Measurements from ENCODE around the gene TNFAIP8.
"Not testable (repeated sequence)": the region's sequence is repeated elsewhere in the genome, so short reads cannot be mapped to it uniquely, and the experiment has no call there.

TNFAIP8 gene

DNA sequence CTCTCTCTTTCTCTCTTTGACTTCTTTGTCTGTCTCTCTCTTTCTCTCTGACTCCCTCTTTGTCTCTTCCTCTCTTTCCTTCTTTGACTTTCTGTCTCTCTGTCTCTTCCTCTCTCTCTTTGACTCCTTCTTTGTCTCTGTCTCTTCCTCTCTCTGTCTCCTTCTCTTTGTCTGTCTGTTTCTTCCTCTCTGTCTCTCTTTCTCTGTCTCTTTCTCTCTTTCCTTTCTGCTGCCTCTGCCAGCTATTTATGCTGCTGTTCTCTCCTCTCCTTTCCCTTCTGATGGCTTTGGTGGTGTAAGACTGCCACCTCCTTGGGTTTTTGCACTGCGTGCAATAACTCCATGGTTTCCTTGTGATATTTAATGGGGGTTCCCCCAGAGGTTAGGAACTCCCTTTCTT, 72.3 kb downstream of the TNFAIP8 start:
- not testable (repeated sequence) for DNase-seq

- DNase-seq, result not testable (repeated sequence)
Measured at GRCh38 chr5:119428574-119428973, 72.8 kb downstream of the TNFAIP8 start.

- not testable (repeated sequence) for DNase-seq
Measured at GRCh38 chr5:119432674-119433237, 76.9 kb downstream of the TNFAIP8 start.

DNA sequence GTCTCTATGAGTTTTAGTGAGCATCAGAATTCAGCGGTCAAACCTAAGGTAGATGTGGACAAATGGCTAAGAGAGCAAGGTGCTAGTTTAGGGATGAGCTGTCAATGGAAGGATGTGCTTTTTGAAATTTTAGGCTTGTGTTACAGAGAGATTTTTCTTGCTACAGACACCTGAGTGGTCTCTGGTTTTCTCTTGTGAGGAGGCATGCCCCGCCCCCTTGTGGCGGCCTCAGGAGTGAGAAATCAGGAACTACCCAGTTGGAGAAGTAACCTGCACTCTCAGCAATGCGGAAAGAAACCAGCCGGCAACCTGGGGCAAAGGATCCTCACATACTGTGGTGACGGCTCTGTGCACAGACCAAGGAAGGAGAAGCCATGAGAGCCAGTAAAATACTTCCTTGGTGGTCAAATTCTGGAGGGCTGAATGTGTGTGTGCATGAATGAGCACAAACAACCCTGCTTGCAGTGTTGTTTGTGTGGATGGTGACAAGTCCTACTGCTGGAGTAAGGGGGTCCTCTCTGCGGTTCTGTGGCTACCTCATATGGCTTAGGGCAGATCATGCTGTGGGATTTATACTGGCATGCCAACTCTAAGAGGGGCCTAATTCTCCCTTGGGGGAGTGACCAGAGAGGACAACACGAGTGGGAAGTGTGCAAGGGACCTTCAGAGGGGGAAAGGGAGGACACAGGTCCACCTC, 79.8 kb downstream of the TNFAIP8 start:
- peak; percentile 75 for DNase-seq

DNA sequence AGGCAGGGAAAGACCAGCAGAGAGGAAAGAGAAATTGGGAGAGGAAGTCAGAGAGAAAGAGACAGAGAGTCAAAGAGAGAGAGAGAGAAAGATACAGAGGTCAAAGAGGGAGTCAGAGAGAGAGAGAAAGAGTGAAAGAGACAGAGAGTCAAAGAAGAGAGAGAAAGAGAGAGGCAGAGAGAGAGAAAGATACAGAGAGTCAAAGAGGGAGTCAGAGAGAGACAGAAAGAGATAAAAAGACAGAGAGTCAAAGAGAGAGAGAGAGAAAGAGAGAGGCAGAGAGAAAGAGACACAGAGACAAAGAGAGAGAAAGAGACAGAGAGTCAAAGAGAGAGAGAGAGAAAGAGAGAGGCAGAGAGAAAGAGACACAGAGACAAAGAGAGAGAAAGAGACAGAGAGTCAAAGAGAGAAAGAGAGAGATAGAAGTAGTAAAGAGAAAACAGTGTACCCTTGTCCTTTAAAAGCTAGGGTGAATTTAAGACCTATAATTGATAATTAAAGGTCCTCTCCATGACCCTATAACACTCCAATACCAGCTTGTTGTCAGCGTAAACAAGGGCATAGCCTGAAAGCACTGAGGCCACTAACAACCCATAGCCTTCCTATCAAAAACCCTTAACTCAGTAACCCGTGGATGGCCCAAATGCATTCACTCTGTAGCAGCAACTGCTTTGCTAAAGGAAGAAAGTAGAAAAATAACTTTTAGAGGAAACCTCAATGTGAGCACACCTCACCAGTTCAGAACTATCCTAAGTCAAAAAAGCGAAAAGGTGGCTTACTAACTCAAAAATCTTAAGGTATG, 82.2 kb downstream of the TNFAIP8 start:
- DNase-seq, result not testable (repeated sequence)

- DNase-seq, result not testable (repeated sequence)
Measured at GRCh38 chr5:119438587-119438917, 82.7 kb downstream of the TNFAIP8 start.

GRCh38 chr5:119439140-119439631, 83.4 kb downstream of the TNFAIP8 start:
- no peak for DNase-seq

DNA sequence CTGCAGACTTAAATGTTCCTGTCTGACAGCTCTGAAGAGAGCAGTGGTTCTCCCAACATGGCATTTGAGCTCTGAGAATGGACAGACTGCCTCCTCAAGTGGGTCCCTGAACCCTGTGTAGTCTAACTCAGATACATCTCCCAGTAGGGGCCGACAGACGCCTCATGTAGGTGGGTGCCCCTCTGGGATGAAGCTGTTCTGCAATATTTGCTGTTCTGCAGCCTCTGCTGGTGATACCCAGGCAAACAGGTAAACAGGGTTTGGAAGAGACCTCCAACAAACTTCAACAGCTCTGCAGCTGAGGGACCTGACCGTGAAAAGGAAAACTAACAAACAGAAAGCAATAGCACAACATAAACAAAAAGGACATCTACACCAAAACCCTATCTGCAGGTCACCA, 83.8 kb downstream of the TNFAIP8 start:
- not testable (repeated sequence) for DNase-seq

DNA sequence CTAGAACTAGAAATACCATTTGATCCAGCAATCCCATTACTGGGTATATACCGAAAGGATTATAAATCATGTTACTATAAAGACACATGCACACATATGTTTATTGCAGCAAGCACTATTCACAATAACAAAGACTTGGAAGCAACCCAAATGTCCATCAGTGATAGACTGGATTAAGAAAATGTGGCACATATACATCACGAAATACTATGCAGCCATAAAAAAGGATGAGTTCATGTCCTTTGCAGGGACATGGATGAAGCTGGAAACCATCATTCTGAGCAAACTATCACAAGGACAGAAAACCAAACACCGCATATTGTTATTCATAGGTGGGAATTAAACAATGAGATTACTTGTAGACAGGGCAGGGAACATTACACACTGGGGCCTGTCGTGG, 88.8 kb downstream of the TNFAIP8 start:
- not testable (repeated sequence) for DNase-seq

GRCh38 chr5:119445544-119445943, 89.7 kb downstream of the TNFAIP8 start:
- no peak for DNase-seq
